MG63 (cell line): ENCODE data around the gene NUDT1. TPM values are rescaled to one million over a fixed set of nuclear protein-coding genes. Genes with fewer than 3 reads are reported as not detected.

ENCODE experiments used
- DNase-seq: peaks from one replicate; pipeline ENCODE4 v3.0.0-alpha.2; 2020
- H3K27me3 ChIP-seq: fragments of 250-450 bp; sonication (Bioruptor Pico); 2 replicates; pipeline ENCODE4 v1.5.1; 2020; ENCODE audit warnings: mild to moderate bottlenecking, moderate library complexity
- H3K36me3 ChIP-seq: fragments of 250-450 bp; sonication (Bioruptor Pico); 2 replicates; pipeline ENCODE4 v1.5.1; 2020; ENCODE audit warnings: mild to moderate bottlenecking, moderate library complexity
- H3K4me3 ChIP-seq: fragments of 250-450 bp; sonication (Bioruptor Pico); 2 replicates; pipeline ENCODE4 v1.5.1; 2020; ENCODE audit warnings: mild to moderate bottlenecking, moderate library complexity
- H3K9me3 ChIP-seq: fragments of 250-450 bp; sonication (Bioruptor Pico); 2 replicates; pipeline ENCODE4 v1.5.1; 2020; ENCODE audit warnings: mild to moderate bottlenecking, moderate library complexity
- total RNA-seq: library from RNA; depleted of rRNA; stranded (reverse); fragments of >200 nt; shearing (Covaris generic); gene quantifications from 2 replicates; pipeline ENCODE4 v1.2.3, GENCODE V29; 2014; ENCODE audit warnings: low replicate concordance

Gene NUDT1
- total RNA-seq, 1 experiment from 2014 or later = 46.6 TPM

GRCh38 chr7:2217206-2217605, 24.8 kb upstream of the NUDT1 start:
- H3K4me3 ChIP-seq = no peak overlapping the region
- H3K9me3 ChIP-seq = no peaks in the 10 kb centered on the region
- H3K27me3 ChIP-seq = no peaks in the 10 kb centered on the region
- H3K36me3 ChIP-seq = peaks cover 24% of the 10 kb centered on the region
- DNase-seq = no peak

- Histone ChIP-seq H3K9me3 (no peaks in the 10 kb centered on the region), H3K4me3 (no peak overlapping the region), H3K36me3 (peaks cover 21% of the 10 kb centered on the region), H3K27me3 (no peaks in the 10 kb centered on the region)
- no peak for DNase-seq
These were observed 24.1 kb upstream of the NUDT1 start for GRCh38 chr7:2217716-2218443.

- Histone ChIP-seq H3K9me3 (no peaks in the 10 kb centered on the region), H3K27me3 (no peaks in the 10 kb centered on the region), H3K4me3 (no peak overlapping the region), H3K36me3 (peaks cover 17% of the 10 kb centered on the region)
- DNase-seq = no peak
These were observed 23.6 kb upstream of the NUDT1 start for GRCh38 chr7:2218444-2218785.

GRCh38 chr7:2219136-2219535, 22.9 kb upstream of the NUDT1 start:
- H3K9me3 ChIP-seq = no peaks in the 10 kb centered on the region
- no peaks in the 10 kb centered on the region for H3K27me3 ChIP-seq
- H3K4me3 ChIP-seq = no peak overlapping the region
- H3K36me3 ChIP-seq = peaks cover 17% of the 10 kb centered on the region
- no peak for DNase-seq

GRCh38 chr7:2219606-2220005, 22.4 kb upstream of the NUDT1 start:
- Histone ChIP-seq H3K36me3 (peaks cover 17% of the 10 kb centered on the region), H3K27me3 (no peaks in the 10 kb centered on the region), H3K4me3 (no peak overlapping the region), H3K9me3 (no peaks in the 10 kb centered on the region)
- no peak for DNase-seq

GRCh38 chr7:2220030-2220429, 22.0 kb upstream of the NUDT1 start:
- no peak for DNase-seq
- no peaks in the 10 kb centered on the region for H3K27me3 ChIP-seq
- no peaks in the 10 kb centered on the region for H3K9me3 ChIP-seq
- H3K4me3 ChIP-seq = no peak overlapping the region
- H3K36me3 ChIP-seq = peaks cover 17% of the 10 kb centered on the region

- H3K4me3 ChIP-seq = no peak overlapping the region
- H3K27me3 ChIP-seq = no peaks in the 10 kb centered on the region
- DNase-seq = no peak
- H3K9me3 ChIP-seq = no peaks in the 10 kb centered on the region
- H3K36me3 ChIP-seq = peaks cover 18% of the 10 kb centered on the region
These were observed 21.5 kb upstream of the NUDT1 start for GRCh38 chr7:2220506-2220905.

GRCh38 chr7:2220954-2221353, 21.1 kb upstream of the NUDT1 start:
- no peak for DNase-seq
- Histone ChIP-seq H3K9me3 (no peaks in the 10 kb centered on the region), H3K27me3 (no peaks in the 10 kb centered on the region), H3K4me3 (no peak overlapping the region), H3K36me3 (peaks cover 15% of the 10 kb centered on the region)

- Histone ChIP-seq H3K4me3 (no peak overlapping the region), H3K9me3 (no peaks in the 10 kb centered on the region), H3K36me3 (peaks cover 12% of the 10 kb centered on the region), H3K27me3 (no peaks in the 10 kb centered on the region)
- no peak for DNase-seq
These were observed 19.5 kb upstream of the NUDT1 start for GRCh38 chr7:2222516-2222915.

- DNase-seq = no peak
- Histone ChIP-seq H3K36me3 (peaks cover 14% of the 10 kb centered on the region), H3K27me3 (no peaks in the 10 kb centered on the region), H3K4me3 (no peak overlapping the region), H3K9me3 (no peaks in the 10 kb centered on the region)
These were observed 18.7 kb upstream of the NUDT1 start for GRCh38 chr7:2223321-2223720.

GRCh38 chr7:2224491-2224928, 17.5 kb upstream of the NUDT1 start:
- peaks cover 14% of the 10 kb centered on the region for H3K36me3 ChIP-seq
- H3K4me3 ChIP-seq = no peak overlapping the region
- no peaks in the 10 kb centered on the region for H3K9me3 ChIP-seq
- DNase-seq = no peak
- H3K27me3 ChIP-seq = no peaks in the 10 kb centered on the region

GRCh38 chr7:2224934-2225333, 17.1 kb upstream of the NUDT1 start:
- H3K27me3 ChIP-seq = no peaks in the 10 kb centered on the region
- no peak overlapping the region for H3K4me3 ChIP-seq
- no peaks in the 10 kb centered on the region for H3K9me3 ChIP-seq
- peaks cover 17% of the 10 kb centered on the region for H3K36me3 ChIP-seq
- no peak for DNase-seq

- H3K4me3 ChIP-seq = no peak overlapping the region
- H3K27me3 ChIP-seq = no peaks in the 10 kb centered on the region
- peaks cover 17% of the 10 kb centered on the region for H3K36me3 ChIP-seq
- no peak for DNase-seq
- H3K9me3 ChIP-seq = no peaks in the 10 kb centered on the region
These were observed 16.7 kb upstream of the NUDT1 start for GRCh38 chr7:2225336-2225735.

GRCh38 chr7:2225830-2226229, 16.2 kb upstream of the NUDT1 start:
- no peak for DNase-seq
- Histone ChIP-seq H3K36me3 (peaks cover 17% of the 10 kb centered on the region), H3K27me3 (no peaks in the 10 kb centered on the region), H3K9me3 (no peaks in the 10 kb centered on the region), H3K4me3 (no peak overlapping the region)

- Histone ChIP-seq H3K4me3 (no peak overlapping the region), H3K9me3 (no peaks in the 10 kb centered on the region), H3K36me3 (peaks cover 15% of the 10 kb centered on the region), H3K27me3 (no peaks in the 10 kb centered on the region)
- no peak for DNase-seq
These were observed 14.3 kb upstream of the NUDT1 start for GRCh38 chr7:2227699-2228098.

GRCh38 chr7:2228921-2229320, 13.1 kb upstream of the NUDT1 start:
- Histone ChIP-seq H3K4me3 (no peak overlapping the region), H3K36me3 (peaks cover 16% of the 10 kb centered on the region), H3K9me3 (no peaks in the 10 kb centered on the region), H3K27me3 (no peaks in the 10 kb centered on the region)
- no peak for DNase-seq

GRCh38 chr7:2229467-2229866, 12.6 kb upstream of the NUDT1 start:
- Histone ChIP-seq H3K36me3 (peaks cover 20% of the 10 kb centered on the region), H3K27me3 (no peaks in the 10 kb centered on the region), H3K4me3 (no peak overlapping the region), H3K9me3 (no peaks in the 10 kb centered on the region)
- DNase-seq = no peak

- Histone ChIP-seq H3K4me3 (no peak overlapping the region), H3K36me3 (peaks cover 28% of the 10 kb centered on the region), H3K27me3 (no peaks in the 10 kb centered on the region), H3K9me3 (no peaks in the 10 kb centered on the region)
- DNase-seq = no peak
These were observed 11.8 kb upstream of the NUDT1 start for GRCh38 chr7:2230226-2230625.

- H3K4me3 ChIP-seq = no peak overlapping the region; the same call in 1 of the 2 replicates
- H3K36me3 ChIP-seq = peaks cover 31% of the 10 kb centered on the region
- H3K27me3 ChIP-seq = no peaks in the 10 kb centered on the region
- H3K9me3 ChIP-seq = no peaks in the 10 kb centered on the region
- no peak for DNase-seq
These were observed 11.1 kb upstream of the NUDT1 start for GRCh38 chr7:2230882-2231281.
